ENCODE data around the gene PHC2.

- TF ChIP-seq EZH2phosphoT487 (IDR thresholded peaks at IDR 0.05; ENCODE audit: low read depth, severe bottlenecking, unreplicated experiment) = no peak
- TF ChIP-seq CTCF (IDR thresholded peaks at IDR 0.05; ENCODE audit: poor library complexity) = no peak
- no peak for TF ChIP-seq EZH2 (IDR thresholded peaks at IDR 0.05; ENCODE audit: borderline replicate concordance)
Observed at GRCh38 chr1:33353531-33353930, 77.4 kb downstream of the PHC2 start.
